ENCODE data around the gene MEN1.

- peak; percentile 64; the same call in 1 of the 2 replicates for TF ChIP-seq POLR2AphosphoS5 (IDR thresholded peaks at IDR 0.05; ENCODE audit: low read depth, low read length)
- peak; percentile 74; the same call in 1 of the 2 replicates for TF ChIP-seq POLR2A (IDR thresholded peaks at IDR 0.05; ENCODE audit: low read depth, low read length)
- TF ChIP-seq SPI1 (IDR thresholded peaks at IDR 0.05; ENCODE audit: low read depth, low read length): peak; percentile 43
- no peak for TF ChIP-seq PAX5 (IDR thresholded peaks at IDR 0.05; ENCODE audit: insufficient read depth, low read length, severe bottlenecking)
- no peak for TF ChIP-seq TAF1 (IDR thresholded peaks at IDR 0.05; ENCODE audit: low read depth, low read length)
These were observed 47.5 kb downstream of the MEN1 start for GRCh38 chr11:64762674-64763525.
